A204.1 (cell line): Measurements from ENCODE around the gene NECTIN4.
"Not testable (repeated sequence)": the region's sequence is repeated elsewhere in the genome, so short reads cannot be mapped to it uniquely, and the experiment has no call there.

Source experiments
- FAIRE-seq: peaks from 2 replicates; lab custom pipeline; 2012; peaks lifted over from hg19 to GRCh38; lab: Jason Lieb, UNC

Gene NECTIN4

DNA sequence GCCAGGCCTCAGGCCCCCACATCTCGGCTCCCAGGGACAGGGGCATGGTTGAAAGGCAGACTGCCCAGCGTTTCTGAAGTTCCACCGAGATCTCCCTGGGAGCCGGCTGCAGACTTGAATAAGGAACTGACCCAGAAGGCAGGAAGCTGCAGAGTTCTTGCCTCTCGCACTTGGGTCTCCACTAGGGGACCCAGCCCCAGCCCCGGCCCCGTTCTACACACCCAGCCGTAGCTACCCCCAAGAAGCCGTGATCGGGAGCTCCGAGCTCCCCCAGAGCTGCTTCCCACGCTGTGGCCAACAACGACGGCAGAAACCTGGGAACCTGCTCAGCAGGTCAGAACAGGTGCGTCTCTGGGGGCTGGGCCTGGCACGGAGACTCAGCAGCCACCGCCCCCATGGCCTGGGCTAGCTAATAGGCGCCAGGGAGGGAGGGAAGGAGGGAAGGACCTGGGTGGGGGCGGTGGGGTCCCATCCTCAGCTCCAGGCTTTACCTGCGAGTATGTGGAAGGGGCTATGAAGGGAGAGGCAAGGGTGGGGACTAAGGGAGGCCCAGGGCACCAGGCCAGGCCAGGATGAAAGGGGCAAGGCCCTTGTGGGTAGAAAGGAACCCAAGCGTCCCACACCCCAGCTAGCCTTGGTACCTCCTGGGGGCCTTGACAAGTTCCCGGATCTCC lies at the start of gene NECTIN4:
TSS of gene NECTIN4 (minus strand) at position 308 of the 674 bp plus-strand sequence. CDS start at position 46, 262 bp downstream.
- no peak for FAIRE-seq

DNA sequence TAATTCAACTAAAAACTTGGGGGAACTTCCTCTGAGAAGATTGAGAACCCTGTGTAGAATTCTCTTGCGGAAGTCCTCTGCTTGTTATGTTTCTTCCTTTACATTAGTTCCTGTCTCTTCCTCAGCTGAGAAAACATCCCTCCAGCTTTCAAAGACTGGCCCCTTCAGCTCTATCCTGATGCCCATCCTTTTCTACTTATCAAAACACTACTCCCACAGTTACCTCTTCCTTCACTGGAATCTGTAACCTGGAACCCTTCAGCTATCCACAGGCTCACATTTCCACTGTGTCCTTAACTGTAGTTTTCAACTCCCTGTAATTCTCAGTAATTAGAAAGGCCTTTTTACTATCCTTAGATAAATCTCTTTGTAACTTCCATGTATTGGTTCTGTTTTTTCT lies 49.1 kb upstream of the NECTIN4 start:
- no peak for FAIRE-seq

DNA sequence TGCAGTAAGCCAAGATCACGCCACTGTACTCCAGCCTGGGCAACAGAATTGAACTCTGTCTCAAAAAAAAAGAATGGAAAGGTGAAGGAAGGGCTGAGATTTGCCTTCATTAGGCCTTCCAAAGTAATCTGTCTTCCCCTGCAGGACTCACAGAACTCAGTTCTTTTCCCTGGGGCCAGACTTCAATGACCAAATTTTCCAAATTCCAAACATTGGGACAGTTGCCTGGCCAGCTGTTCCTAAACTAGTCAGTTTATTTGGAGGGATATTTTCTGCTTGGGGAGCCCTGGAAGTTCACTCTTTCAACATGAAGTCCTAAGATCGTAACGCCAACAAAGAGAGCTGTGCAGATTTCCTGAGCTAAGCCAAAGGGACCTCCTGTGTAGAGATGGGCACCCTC lies 48.5 kb upstream of the NECTIN4 start:
- no peak for FAIRE-seq

DNA sequence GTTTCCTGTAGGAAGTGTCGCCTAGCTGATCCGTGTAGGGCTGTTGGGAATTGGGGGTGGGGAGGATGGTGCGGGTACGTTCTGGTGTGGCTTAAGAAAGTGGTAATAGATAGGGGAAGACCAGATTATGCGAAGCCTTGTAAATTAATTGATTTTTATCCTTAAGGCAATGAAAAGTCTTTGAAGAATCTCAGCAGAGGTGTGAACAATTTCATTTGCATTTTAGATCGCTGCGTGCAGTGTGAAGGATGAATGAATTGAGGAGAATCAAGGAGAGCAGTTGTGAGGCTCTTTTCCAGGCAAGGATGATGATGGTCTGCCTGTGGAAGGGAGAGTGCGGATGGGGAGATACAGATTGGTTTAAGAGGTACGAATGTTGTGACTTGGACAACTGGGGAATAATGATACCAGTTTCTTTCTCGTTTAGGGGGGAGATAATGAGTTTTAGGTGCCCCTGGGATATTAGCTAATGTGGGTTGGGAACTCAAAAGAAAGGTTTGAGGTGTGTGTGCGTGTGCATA lies 43.9 kb upstream of the NECTIN4 start:
- FAIRE-seq, result no peak

DNA sequence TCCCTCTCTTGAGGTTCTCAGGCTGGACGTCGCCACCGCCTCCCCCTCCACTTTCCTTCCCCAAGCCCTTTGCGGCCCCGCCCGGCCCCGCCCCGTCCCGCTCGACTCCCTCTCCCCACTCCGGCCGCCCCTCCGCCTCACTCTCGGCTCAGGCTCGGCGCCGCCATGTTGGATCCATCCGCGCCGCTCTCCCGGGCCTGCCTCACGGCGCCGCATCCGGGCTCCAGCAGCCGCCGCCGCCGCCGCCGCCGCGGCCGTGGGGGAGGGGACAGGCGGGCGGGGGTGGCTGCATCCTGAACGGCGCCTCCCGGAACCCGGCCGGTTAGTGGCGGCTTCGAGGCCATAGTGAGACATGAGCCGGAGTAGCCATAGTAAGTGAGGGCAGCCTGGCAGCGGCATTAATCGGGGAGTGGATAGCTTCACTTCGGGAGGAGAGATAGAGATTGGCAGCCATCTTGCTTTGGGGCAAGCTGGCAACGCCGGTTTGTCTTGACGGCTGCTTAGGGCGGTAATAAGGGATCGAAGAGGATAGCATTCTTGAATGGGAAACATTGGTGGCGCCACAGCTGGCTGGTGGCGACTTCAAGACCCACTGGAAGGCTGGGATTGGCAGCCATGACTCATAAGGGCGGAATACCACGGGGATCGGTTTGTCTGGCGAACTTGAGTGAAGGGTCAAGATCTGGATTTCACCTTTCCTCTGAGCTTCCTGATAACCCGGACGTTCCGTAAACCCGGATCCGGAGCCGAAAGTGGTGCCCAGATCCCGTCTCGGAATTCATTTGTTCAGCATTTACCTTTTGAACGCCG lies 43.3 kb upstream of the NECTIN4 start, which contains the start of gene DEDD:
TSS of gene DEDD (minus strand) at position 258 of the 810 bp plus-strand sequence. CDS start 8,205 bp downstream, outside the sequence.
- FAIRE-seq, result peak; percentile 80

DNA sequence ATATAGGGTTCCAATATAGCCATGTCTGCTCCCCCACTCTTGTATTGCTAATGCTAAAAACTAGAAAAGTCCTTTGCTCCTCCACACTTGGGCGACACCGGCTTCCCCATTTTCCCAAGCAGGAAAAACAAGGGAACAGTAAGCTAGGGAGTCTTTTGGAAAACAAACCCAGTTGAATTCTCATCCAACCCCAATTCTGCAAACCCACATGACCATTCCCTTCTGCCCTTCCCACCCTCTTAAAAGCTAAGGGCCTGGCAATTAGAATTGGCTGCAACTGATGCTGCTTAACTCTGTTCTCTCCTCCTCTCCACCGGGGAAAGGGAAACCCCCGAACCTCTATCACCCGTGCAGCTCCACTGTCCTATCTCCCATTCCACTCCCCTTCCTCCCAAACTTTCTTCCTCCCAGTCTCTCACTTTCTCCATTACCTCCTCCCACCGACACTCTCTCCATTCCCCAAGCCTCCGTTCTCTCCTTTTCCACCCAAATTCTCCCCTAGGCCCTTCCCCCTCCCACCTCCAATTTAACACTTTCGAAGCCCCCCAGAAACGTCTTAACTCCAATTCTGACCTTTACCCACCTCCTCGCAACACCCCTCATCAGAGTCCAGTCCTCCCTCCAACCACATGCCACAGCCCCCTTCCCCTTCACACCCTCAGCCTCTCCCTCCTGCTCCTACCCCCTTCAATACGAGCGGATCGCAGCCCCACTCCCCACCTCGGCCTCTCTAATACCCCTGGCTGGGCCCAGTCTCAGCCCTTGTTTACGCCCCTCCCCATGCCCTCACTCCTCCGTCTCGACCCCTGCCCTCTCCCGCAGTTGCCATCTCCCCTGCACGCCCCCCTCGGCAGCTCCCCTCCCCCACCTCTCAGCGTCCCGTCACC lies 42.4 kb upstream of the NECTIN4 start:
- no peak for FAIRE-seq

DNA sequence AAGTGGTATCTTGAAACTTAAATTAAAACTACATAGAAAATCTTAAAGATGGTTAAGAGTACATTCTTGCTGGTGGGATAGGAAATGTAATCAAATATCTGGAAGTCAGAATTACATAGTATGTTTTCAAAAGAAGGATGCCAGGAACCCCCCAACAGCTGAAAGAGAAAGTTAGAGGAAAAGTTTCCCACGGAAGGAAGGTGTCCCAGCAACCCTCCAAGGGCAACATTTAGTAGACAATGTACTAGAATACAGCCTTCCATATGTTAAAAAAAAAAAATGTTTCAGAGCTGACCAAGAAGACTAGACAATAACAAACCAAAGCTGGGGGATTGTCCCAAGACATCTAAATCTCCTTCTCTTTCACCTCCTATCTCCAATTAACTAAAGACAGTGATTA lies 40.9 kb upstream of the NECTIN4 start:
- FAIRE-seq, result no peak

DNA sequence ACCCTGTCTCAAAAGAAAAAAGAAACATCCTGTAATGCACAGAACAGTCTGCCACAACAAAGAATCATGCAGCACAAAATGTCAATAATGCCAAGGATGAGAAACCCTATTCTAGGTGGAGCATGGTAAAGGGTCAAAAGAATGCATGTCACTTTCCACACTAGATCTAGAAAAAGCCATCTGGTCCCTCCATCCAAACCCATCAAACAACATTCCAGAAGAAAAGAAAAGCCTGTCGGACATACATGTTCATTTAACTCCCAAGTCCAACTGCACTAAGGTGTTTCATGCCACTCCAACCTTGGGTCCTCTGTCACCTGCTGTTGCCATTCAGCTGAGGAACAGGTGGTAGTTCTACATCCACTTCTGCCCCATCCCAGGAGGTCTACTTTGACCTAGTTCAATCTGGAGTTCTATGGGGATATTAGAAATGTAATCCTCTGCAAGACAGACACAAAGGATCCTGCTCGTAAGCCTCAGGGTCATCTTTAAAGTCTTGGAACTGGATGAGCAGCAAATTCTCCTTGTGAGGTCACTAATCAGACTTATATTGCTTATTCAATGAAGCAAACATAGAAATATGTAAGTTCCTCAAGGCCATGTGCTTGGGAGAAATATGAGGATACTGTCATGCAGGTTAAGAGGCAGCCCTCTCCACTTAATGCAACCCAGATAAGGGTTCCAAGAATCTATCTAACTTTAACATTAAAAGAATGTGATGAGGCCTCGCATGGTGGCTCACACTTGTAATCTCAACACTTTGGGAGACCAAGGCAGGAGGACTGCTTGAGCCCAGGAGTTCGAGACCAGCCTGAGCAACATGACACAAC lies 39.4 kb upstream of the NECTIN4 start:
- FAIRE-seq, result no peak

DNA sequence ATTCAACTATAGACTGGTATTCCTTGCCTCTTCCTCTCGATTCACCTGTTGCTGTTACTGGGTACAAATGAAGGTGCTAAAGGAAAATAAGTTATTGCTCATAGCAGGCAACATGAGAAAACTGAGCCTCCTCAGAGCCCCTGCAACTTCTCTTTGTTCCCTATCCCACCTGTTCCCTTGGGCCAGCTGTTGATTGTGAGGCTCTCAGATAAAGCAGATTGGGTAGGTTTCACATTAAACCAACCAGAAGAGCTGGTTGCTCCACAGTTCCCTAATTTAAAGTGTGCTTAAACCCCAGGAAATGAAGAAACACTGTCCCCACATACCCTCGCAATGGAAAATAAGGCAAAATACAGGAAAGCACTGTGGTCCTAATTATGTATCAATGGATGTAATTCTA lies 38.3 kb upstream of the NECTIN4 start:
- no peak for FAIRE-seq

DNA sequence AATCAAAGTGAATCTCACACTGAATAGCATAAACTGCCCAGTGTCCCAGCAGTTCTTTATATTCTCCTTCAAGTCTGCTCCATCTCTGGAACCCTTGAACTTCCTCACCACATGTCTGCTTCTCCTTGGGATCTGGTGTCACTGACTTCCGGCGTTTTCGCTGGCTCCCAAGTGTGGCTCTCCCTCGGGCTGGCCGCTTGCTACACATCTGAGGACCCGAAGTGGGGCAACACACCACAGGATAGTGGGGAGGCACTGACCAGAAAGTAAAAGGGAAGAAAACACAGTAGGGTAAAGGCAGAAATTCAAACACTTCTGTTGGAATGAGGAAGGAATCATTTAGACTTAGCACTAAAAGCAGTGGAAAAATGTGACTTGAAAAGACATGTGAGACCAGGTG lies 33.6 kb upstream of the NECTIN4 start:
- no peak for FAIRE-seq

DNA sequence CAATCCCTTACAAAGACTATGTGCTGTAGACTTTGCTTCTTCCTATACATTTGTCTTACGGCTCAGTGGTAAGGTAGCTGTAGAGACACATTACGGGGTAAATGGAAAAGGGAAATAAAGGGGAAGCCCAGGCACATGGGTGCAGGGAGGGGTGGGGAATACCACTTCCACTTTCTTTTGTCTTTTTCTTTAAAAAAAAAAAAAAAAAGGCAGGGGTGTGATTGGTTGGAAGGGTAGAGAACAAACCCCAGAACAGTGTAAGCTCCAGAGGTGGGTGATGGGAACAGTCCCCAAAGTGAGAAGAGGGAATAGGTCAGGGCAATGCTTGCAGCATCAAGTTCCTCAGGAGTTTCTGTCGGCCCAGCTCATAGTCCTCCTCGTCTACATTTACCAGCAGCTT lies 32.5 kb upstream of the NECTIN4 start:
- no peak for FAIRE-seq

DNA sequence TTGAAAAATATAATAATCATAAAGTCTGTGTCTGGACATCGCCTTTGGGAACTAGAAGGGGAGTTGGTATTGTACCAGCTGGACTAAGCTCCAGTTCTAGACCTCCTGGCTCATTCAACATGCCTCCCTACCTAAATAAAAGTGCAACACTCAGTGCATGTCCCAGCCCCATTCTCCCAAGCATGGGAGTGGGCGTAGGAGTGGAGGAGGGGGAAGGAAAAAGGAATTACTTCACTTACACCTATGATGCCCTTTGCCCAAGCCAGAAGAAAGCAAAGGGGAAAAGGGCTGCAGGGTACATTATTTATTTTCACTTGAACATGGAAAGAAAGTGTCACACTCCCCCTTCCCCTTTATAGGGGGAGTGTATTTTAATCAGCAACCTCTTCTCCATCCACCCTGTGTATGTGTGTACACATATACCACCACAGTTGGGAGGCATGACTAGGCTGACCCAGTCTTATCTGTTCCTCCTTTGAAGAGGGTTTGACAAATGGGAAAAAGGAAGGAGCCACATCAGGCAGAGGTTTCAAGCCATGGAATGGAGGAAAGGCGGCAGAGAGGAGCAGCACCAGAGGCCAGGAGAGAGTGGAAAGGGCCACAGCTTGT lies 31.8 kb upstream of the NECTIN4 start:
- FAIRE-seq, result no peak

DNA sequence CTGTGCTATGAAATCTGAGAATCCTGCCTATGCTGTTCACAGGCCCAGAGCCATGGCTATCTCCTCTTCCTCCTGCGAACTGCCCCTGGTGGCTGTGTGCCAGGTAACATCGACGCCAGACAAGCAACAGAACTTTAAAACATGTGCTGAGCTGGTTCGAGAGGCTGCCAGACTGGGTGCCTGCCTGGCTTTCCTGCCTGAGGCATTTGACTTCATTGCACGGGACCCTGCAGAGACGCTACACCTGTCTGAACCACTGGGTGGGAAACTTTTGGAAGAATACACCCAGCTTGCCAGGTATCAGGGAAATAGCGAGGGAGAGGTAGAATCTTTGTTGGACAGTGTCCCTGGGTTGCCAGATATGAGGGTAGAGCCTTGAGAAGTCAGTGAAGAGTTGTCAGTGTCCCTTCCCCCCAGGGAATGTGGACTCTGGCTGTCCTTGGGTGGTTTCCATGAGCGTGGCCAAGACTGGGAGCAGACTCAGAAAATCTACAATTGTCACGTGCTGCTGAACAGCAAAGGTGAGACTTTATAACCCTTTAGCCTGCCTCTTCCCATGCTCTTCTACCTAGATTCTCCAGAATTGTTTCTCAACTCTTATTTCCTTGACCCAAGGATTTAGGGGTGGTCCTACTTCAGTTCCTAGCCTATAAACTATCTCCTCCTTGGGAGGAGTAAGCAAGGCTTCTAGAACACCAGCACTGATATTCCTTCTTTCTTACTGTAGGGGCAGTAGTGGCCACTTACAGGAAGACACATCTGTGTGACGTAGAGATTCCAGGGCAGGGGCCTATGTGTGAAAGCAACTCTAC lies 29.9 kb upstream of the NECTIN4 start:
- FAIRE-seq, result no peak

DNA sequence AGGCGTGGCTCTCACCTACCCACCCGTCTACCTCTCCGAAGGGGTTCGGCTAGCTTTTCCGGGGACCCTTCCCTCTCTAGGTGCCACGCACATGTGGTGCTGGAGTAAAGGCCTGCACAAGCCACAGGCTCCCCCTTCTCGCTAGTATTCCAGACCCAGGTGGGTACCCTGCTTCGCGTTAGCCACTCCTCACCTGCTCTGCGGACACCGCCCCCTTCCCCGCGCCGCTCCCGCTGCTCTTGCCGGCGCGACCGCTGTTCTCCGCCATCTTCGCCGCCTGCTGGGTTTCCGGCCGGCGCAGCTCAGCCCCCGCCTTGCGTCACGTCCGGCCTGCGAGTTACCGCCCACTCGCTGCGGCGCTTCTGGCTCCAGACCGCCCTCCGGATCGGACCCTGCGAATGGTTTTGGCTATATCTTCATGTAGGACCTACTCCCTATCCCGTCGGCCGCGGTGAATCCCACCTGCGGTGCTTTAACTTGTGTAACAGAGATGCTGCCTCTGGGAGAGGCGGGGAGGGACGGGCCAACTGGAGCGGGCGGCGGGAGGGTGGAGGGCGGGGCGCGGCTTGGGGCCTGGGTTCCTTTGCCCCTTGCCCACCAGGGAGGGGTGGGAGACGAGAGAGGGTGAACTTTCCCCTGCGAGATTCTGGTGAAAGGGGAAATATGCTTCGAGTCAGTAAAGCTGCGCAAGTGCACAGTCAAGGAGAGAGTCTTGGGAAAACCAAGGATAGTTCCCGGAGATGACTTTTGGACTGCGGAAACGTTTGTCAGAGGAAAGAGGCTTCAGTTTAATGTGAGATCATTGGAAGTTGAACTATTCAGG lies 28.6 kb upstream of the NECTIN4 start, which contains the start of the genes NIT1 and PFDN2:
TSS of gene NIT1 (plus strand) at position 347 of the 823 bp plus-strand sequence. CDS start at position 419, 72 bp downstream.
TSS of gene PFDN2 (minus strand) at position 279 of the 823 bp plus-strand sequence. CDS start at position 268, 11 bp downstream.
- FAIRE-seq, result no peak

DNA sequence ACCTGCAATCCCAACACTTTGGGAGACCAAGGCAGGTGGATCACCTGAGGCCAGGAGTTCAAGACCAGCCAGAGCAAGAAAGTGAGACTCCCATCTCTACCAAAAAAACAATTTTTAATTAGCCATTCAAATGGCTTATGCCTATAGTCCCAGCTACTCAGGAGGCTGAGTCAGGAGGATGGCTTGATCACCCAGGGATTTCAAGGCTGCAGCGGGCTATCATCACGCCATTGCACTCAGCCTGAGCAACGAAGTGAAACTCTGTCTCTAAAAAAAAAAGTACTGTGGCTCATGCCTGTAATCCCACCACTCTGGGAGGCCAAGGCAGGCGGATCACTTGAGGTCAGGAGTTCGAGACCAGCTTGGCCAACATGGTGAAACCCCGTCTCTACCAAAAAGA lies 26.6 kb upstream of the NECTIN4 start:
- not testable (repeated sequence) for FAIRE-seq

DNA sequence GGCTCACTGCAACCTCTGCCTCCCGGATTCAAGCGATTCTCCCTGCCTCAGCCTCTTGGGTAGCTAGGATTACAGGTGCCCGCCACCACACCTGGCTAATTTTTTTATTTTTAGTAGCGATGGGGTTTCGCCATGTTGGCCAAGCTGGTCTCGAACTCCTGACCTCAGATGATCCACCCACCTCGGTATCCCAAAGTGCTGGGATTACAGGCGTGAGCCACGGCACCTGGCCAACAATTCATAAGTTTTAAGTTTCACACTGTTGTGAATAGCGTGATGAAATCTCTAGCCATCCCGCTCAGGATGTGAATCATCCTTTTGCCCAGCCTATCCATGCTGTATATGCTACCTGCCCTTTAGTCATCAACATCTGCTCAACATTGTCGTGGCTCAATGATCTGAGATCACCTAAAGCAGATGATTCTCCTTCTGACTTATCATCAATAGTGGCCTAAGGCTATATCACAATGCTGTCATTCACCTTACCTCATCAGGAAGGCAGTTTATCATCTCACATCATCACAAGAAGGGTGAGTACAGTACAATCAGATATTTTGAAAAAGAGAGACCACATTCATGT lies 25.9 kb upstream of the NECTIN4 start:
- no peak for FAIRE-seq

DNA sequence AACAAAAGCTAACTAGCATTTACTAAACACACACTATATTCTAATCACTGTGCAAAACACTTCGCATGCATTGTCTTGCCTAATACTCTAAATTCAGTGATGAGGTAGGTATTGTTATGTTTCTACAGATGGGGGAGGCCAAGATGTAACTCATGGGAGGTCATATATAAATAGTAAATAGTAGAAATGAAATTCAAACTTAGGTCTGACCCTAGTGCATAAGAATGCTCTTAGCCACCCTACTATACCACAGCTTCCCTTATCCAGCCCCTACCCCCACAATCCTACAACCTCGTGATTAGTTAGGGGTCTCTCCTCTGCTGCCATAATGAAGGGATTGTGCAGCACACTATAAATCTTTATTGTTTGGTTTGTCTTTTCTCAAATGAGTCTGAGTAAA lies 25.2 kb upstream of the NECTIN4 start:
- FAIRE-seq, result no peak

DNA sequence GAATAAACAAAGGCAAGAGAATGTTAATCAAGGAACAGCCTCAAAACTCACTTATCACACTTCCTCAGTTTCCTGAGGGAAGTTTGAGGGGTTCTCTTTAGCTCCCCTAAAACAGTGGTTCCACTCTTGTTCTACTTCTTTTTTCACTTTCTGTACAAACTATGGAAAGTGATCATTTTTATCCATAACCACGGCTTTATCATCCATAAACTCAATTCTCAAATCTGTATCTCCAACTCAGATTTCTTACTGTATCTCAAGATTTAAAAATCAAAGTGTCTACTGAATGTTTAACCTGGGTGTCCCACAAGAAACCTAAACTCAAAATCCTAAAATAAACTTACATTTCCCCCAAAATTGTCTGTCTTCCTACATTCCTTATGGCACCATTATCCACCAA lies 24.6 kb upstream of the NECTIN4 start:
- no peak for FAIRE-seq

DNA sequence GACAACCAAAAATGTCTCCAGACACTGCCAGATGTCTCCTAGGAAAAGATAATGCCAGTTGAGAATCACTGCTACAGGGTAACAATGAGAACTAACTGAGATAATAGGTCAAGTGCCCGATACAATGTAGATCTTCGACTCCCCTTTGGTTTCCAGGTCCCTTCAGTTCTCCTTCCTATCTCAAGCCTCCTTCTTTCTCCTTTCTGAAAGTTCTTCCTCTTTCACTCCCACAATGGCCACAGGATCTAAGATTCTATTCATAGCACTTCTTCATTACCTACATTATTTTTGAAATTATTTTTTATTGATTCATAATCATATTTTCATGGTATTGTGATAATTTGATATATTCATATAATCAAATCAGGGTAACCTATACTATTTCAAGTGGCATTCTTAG lies 22.2 kb upstream of the NECTIN4 start:
- no peak for FAIRE-seq
